ENCODE measurements around the gene ZNF423.

The ZNF423 gene

GRCh38 chr16:49848530-49848929 is 7.4 kb downstream of the ZNF423 start:
- DNase-seq: no peak

- DNase-seq: no peak
Observed at GRCh38 chr16:49846800-49847199, 9.1 kb downstream of the ZNF423 start.

GRCh38 chr16:49844359-49844758 is 11.6 kb downstream of the ZNF423 start:
- DNase-seq: no peak

GRCh38 chr16:49843758-49844157 is 12.2 kb downstream of the ZNF423 start:
- DNase-seq: no peak

- no peak for DNase-seq
Observed at GRCh38 chr16:49842972-49843371, 12.9 kb downstream of the ZNF423 start.

GRCh38 chr16:49839017-49839825 is 16.7 kb downstream of the ZNF423 start:
- DNase-seq: no peak

GRCh38 chr16:49838441-49839016 is 17.4 kb downstream of the ZNF423 start:
- DNase-seq: no peak

- no peak for DNase-seq
Observed at GRCh38 chr16:49837688-49838410, 18.1 kb downstream of the ZNF423 start.

GRCh38 chr16:49836668-49837067 is 19.2 kb downstream of the ZNF423 start:
- no peak for DNase-seq

- no peak for DNase-seq
Observed at GRCh38 chr16:49836218-49836617, 19.7 kb downstream of the ZNF423 start.

GRCh38 chr16:49835161-49835777 is 20.6 kb downstream of the ZNF423 start:
- no peak for DNase-seq

GRCh38 chr16:49834531-49835151 is 21.3 kb downstream of the ZNF423 start:
- DNase-seq: no peak

- no peak for DNase-seq
Observed at GRCh38 chr16:49833796-49834530, 21.9 kb downstream of the ZNF423 start.

GRCh38 chr16:49833085-49833484 is 22.8 kb downstream of the ZNF423 start:
- no peak for DNase-seq

GRCh38 chr16:49832177-49832576 is 23.7 kb downstream of the ZNF423 start:
- DNase-seq: no peak

GRCh38 chr16:49830873-49831272 is 25.0 kb downstream of the ZNF423 start:
- no peak for DNase-seq

GRCh38 chr16:49828533-49829267 is 27.2 kb downstream of the ZNF423 start:
- no peak for DNase-seq

GRCh38 chr16:49827805-49828438 is 28.0 kb downstream of the ZNF423 start:
- no peak for DNase-seq

GRCh38 chr16:49826515-49826914 is 29.4 kb downstream of the ZNF423 start:
- DNase-seq: no peak

- DNase-seq: no peak
Observed at GRCh38 chr16:49825041-49825440, 30.9 kb downstream of the ZNF423 start.

- no peak for DNase-seq
Observed at GRCh38 chr16:49824593-49824992, 31.3 kb downstream of the ZNF423 start.
